Measurements from ENCODE around the gene DUS2. TPM values are rescaled to one million over a fixed set of nuclear protein-coding genes. Genes with fewer than 3 reads are reported as not detected.
A peak's percentile ranks its signal among the peaks of the same experiment; 100 is the strongest.
"Not testable (repeated sequence)": the region's sequence is repeated elsewhere in the genome, so short reads cannot be mapped to it uniquely, and the experiment has no call there.

The DUS2 gene
- 17.4 TPM for total RNA-seq
- long read RNA-seq, transcript DUS2-207 (17 exons, 2,310 nt), result major isoform, 15 of 35 reads
- long read RNA-seq, transcript DUS2-201 (16 exons, 1,933 nt), result minor isoform, 7 of 35 reads
- long read RNA-seq, partial matches to known transcripts, result 3 of 35 reads
- long read RNA-seq, other reads (novel, unspliced or antisense), result 10 of 35 reads

DNA sequence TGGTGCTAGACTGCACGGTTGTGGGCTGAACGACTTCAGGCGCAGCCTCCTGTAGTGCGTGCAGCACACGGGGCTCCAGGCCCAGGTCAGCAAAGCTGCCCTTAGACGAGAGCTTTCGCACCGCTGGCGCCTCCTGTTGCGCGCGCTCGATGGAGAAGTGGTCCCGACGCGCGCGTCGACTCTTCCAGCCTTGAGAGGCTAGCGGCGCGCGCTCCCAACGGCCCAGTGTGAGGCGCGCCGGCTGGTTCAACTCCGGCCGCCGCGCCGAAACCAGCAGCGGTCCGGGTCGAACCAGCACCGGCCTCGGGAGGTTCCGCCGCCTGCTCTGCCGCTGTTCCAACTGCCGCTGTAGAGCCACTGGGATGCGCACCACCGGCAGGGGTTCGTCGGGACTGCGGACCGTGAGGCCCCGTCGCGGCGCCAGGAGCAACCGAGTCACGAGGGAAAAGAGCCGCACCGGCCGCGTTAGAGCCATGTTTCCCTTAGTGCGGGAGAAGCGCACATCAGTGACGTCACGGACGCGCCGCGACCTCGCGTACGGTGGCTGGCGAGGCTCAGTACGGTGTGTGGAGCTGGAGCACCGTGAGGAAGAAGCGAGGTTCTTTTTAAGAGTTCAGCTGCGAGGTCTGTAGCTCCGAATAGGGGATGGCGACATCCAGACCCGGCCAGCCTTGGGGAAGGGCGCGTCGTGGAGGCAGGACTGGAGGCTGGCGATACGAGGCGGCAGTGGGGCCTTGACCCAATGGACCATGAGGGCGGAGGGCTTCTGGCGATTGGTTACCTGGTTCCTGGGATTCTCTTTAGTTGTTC lies at the start of gene DUS2, which contains the start of gene DDX28:
Gene DUS2, plus strand, starts transcription at position 557 of the 810 bp plus-strand sequence. CDS start 14,740 bp downstream, outside the sequence.
Gene DDX28, minus strand, starts transcription at position 505 of the 810 bp plus-strand sequence. Its CDS starts 30 bp downstream, at position 475.
- peak; percentile 99 for DNase-seq (ENCODE audit: low spot score)

DNA sequence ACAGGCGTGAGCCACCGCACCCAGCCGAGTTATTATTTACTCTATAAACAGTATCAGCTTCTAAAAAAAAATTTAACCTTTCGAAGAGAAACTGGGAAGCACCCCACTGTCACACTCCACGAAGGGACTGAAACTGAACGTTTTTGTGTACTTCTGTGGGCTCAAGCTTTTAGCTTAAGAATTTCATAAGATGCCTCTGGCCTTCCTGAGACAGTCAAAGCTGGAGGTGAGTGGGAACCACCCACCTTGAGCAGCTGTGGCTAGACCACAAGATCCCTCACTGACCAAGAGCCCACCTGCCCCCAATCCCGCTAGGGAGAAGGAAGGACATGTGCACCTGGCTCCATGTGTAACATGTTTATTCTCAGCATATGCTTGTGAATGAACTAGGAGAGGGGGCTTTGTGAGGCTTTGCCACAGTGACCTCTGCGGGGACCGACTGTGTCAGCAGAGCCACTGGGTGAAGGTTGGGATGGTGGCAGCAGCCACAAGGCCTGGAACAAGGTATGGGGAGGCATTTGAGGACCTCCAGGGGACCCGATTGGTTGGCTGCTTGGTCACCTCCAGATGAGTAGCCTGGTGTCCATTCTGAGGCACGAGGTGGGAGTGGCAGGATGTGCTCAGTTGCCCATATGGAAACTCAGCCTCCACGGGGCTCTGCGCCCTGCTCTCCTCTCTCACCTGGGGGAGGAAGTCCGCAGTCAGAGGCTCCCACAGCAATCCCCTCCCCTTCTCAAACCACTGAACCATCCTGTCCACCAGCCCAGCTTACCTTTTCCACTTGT lies 47.6 kb upstream of the DUS2 start:
- no peak for DNase-seq (ENCODE audit: low spot score)

DNA sequence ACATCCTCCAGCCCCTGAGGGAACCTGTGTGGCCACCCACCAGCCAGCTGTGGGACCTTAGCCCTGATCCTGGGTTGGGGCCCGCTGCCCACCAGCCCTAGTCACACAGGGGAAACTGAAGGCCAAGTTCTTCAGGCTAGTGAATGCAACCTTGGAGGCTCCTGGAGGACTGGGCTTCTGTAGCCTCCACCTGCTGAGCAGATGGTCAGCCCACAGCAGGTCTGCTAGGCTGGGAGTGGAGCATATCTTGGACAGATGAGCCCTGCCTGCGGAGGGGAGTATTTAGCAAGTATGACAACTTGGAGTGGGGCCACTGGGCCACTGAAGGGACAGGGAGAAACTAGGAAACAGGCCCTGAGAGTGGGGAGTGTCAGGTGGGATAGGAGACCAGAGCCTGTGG lies 46.9 kb upstream of the DUS2 start:
- DNase-seq (ENCODE audit: low spot score), result no peak

DNA sequence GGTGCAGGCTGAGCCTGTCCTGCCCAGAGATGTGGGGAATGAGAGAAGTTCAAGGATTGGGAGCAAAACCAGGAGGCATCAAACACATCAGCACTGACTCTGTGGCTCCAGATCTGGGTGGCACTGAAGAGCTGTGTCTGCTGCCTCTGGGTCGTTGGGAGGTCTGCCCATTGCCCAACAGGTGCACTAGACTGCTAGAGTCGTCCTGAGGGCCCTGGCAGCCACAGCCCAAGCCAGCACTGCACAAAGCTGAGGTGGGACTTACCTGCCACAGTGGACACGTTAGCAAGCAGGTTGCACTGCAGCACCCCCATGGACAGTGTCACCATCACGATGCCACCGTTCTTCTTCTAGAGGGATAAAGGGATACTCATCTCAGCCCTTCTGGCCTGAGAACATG lies 46.1 kb upstream of the DUS2 start:
- no peak for DNase-seq (ENCODE audit: low spot score)

DNA sequence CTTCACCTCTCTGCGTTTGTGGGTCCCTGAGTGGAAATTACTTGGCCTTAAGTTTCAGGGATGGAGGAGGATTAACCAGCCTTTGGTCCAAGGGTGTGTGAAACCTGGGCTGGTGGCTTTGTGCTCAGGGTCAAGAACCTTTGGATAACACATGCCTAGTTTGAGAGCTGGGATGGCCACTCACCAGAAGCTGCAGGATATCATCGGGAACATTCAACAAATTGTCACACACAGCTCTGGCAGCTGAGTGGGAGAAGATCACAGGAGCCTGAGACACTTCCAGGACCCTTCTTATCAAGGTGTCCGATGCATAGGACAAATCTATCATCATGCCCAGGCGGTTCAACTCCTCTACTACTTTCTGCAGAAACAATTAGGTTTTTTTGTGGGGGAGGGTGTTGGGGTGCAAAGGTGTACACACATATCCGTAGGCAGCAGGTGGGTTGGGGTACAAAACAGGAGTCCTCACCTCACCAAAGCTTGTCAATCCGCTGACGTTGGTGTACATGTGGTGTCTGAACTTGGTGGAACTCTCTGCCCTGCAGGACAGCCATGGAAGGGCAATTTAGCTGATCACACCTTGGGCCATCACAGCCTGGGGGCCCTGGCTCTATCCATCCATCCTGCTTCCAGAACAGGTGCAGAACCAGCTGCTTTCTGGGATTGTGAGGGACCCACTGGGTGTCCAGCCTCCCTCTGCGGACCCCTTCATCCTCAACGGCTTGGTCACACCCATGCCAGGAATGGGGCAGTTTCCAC lies 45.4 kb upstream of the DUS2 start:
- no peak for DNase-seq (ENCODE audit: low spot score)

DNA sequence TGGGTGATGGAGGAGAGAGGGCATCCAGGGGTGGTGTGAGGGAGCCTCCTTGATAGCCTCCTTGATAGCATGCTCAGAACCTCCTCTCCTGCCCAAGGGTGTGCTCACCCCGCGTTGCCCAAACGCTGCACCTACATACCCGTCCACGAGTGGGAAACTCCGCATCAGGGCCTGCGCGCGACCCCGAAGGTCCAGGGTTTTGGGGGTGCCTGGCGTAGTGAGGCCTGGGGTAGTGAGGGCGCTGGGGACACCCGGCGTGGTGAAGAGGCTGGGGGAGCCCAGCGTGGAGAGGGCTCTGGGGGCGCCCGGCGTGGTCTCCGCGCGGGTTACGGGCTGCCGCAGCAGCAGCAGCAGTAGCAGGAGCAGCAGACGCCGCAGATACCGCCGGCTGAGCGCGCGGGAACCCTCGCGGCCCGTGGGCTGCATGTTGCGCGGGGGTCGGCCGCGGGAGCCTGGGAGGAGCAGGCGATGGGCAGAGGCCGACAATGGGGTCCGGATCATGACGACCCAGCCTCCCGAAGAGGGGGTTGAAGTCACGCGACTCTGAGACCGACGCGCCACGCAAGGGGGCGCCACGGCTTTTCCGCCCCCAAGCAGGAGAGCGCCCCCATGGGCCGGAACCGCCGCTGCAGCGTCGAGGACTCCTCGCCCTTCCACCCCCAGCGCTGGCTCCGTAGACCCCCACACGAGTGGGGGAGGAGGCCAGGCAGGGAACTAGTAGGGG lies 43.0 kb upstream of the DUS2 start, which contains the start of gene DPEP3:
Gene DPEP3, minus strand, starts transcription at position 545 of the 724 bp plus-strand sequence. Its CDS starts 119 bp downstream, at position 426.
- DNase-seq (ENCODE audit: low spot score), result no peak

DNA sequence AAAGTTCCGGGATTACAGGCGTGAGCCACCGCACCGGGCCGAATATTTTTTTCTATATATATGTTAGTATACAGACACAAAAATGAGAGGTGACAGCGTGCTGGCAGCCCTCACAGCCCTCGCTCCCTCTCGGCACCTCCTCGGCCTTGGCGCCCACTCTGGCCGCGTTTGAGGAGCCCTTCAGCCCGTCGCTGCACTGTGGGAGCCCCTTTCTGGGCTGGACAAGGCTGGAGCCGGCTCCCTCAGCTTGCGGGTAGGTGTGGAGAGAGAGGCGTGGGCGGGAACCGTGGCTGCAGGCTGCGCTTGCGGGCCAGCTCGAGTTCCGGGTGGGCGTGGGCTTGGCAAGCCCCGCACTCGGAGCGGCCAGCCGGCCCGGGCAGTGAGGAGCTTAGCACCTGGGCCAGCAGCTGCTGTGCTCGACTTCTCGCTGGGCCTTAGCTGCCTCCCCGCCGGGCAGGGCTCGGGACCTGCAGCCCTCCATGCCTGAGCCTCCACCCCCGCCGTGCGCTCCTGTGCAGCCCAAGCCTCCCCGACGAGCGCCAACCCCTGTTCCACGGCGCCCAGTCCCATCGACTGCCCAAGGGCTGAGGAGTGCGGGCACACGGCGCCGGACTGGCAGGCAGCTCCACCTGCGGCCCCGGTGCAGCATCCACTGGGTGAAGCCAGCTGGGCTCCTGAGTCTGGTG lies 40.9 kb upstream of the DUS2 start:
- DNase-seq (ENCODE audit: low spot score), result no peak

DNA sequence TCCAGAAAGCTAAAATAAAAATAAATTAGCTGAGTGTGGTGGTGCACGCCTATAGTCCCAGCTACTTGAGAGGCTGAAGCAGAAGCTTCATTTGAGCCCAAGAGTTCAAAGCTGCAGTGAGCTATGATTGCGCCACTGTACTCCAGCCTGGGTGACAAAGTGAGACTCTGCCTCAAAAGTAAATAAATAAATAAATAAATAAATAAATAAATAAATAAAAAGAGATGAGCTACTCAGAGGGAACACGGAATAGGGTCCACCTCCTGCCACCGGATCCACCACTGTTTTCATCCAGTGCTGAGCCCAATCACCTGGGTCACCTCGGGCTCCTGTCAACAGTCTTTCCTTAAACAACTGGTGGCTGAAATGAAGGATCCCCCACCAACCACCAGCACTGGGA lies 36.1 kb upstream of the DUS2 start:
- no peak for DNase-seq (ENCODE audit: low spot score)

DNA sequence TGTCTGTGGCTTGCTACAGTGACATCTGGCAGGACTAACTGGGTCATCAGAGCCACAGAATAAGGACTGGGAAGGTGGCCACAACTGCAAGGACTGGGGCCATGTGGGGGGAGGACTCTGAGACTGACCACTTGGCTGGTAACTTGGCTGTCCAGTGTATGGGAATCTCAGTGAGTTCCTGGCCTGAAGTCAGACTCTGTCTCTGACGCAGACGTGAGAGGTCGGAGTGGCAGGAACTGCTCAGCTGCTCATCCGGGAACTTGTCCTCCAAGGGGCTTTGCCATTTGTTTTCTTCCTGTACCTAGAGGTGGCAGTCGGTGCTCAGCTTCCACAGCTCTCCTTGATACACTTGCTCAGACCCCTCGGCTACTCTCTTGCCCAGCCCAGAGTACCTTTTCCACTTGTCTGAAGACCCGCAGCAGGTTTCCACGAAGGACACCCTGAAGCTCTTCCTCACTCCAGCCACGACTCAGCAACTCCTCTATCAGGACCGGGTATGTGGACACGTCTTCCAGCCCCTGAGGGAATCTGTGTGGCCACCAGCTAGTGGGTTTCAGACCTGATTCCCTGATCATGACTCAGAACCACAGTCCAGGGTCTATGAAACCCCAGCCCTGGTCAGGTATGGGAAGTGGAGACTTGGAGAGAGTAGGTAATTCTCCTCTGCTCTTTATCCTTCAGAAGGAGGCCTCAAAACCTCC lies 35.5 kb upstream of the DUS2 start:
- DNase-seq (ENCODE audit: low spot score), result no peak

DNA sequence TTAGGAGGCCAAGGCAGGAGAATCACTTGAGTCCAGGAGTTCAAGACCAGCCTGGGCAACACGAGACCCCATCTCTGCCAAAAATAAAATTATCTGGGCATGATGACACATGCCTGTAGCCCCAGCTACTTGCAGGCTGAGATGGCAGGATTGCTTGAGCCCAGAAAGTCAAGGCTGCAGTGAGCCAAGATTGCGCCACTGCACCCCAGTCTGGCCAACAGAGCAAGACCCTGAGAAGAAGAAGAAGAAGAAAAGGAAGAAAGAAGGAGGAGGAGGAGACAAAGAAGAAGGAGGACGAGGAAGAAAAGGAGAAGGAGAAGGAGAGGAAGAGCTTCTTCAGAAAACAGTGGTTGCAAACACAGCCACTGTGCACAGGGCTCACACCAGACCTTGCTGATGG lies 34.4 kb upstream of the DUS2 start:
- DNase-seq (ENCODE audit: low spot score), result no peak

DNA sequence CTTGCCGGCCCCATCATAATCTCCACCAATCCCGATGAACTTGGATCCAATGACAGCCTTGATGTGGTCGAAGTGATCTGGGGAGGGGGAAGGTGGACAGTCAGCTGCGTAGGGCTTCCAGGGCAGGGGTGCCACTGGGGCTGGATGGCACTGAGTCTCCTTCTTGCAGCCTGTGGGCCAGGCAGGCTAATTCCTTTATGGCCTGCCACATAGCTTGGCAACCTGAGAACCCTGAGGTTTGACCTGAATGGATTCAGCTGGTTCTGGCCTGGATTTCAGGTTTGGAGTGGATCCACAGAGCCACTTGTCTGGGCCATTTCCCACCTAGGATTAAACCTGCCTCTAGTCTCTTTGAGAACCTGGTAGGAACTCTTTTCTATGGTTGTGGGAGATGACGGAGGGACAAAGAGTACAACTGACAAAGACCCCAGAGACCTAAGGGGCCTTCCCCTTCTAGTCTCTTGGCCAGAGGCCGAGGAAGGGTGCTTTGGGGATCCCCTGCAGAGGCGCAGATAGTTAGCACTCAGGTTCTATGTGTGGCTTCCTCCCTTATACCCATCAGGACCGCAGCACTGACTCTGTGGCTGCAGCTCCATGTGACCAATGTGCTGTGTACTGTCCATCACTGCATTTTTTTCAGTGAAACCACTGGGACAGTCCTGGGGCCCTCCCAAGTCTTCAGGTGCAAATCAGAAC lies 33.6 kb upstream of the DUS2 start:
- DNase-seq (ENCODE audit: low spot score), result no peak

DNA sequence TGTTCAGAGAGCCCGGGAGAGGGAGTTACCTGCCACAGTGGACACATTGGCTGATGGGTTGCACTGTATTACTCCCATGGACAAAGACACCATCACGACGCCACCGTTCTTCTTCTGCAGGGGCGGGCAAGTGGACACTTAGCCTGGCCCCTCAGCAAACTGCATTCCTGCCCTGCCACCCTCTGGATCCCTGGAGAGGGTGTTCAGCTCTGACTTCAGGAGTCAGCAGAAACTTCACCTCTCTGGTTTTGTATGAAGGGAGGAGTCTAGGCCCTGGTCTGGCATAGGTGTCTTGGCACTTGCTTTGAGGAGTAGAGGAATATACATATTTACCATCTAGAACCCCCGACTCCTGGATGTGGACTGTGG lies 33.1 kb upstream of the DUS2 start:
- no peak for DNase-seq (ENCODE audit: low spot score)

DNA sequence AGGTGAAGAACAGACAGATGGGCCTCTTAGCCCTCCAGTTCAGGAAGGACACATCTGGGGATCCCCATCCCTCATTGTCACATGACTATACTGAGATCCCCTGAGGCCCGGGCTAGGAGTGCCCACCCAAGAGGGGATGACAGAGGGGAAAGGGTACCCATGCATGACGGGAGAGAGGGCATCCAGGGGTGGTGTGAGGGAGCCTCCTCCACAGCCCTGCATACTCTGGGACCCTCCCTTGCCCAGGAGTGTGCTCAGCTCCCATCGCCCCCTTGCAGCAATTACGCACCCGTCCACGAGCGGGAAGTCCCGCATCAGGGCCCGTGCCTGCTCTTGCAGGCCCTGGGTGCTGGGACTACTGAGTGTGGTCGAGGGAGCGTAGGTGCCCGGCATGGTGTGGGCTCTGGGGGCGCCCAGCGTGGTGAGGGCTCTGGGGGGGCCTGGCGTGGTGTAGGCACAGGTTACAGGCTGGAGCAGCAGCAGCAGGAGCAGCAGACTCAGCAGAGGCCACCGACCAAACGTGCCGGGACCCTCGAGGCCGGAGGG lies 30.4 kb upstream of the DUS2 start:
- no peak for DNase-seq (ENCODE audit: low spot score)

DNA sequence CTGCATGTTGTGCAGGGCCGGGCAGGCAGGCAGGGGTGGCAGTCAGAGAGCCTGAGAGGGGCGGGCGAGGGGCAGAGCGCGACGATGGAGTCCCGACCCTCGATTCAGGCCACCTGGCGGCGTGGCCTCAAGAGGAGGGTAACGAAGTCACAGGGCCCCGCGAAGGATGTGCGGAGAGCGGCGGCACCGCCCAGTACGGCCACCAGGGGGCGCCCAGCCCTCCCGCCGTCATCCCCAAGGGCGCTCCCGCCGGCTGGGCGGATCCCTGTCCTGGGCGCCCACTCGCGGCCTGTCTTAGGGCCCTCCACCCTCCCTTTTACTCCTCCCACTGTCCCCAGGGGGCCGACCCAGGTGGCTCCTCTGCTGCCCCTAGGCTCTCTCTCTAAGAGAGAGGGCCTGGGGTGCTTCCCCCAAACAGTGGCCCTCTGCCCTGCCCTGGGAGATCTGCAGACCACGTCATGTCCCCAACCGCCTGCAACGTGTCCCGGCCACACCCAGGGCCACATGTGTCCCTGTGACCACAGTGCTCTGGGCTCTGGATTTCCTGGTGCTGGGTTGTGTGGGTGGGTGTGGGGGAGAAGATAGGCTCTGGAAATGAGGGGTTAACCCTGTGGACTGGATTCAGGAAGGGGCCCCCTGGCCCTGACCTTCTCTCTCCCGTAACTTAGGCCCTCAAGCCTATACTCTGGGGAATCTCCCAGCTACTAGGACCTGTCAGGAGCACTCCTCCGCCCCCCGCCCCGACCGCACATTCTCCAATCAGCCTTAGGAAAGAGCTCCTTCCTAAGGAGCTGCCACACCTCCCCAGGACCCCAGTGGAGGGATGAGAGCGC lies 29.7 kb upstream of the DUS2 start:
- peak; percentile 95 for DNase-seq (ENCODE audit: low spot score)

DNA sequence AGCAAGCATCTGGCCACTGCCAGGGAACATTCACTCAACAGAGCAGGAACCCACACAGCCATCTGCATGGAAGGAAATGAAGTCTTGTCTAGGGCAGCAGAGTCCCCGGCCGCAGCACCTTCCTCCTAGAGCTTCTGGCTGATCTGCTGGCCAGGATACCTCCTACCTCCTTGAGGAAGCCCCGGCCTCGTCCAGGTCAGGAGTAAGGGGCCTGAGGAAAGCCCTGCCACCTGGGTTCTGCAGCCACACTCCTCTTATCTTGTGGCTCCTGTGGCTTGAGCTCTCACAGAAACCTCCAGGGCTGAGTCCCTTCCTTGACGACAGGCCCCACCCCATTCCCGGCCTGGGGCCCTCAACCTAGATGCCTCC lies 29.1 kb upstream of the DUS2 start:
- not testable (repeated sequence) for DNase-seq (ENCODE audit: low spot score)

DNA sequence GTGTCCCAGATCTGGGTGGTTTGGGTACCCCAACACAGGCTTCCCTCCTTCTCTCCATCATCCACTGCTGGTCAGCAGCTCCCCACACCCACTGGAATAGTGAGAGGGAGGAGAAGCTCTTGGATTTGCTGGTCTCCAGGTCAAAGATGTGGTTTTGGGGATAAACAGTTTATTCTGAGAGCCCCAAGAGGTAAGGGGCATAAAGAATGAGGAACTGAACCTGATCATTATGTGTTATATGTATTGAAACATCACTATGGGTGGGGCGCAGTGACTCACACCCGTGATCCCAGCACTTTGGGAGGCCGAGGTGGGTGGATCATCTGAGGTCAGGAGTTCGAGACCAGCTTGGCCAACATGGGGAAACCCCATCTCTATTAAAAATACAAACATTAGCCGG lies 27.7 kb upstream of the DUS2 start:
- no peak for DNase-seq (ENCODE audit: low spot score)

DNA sequence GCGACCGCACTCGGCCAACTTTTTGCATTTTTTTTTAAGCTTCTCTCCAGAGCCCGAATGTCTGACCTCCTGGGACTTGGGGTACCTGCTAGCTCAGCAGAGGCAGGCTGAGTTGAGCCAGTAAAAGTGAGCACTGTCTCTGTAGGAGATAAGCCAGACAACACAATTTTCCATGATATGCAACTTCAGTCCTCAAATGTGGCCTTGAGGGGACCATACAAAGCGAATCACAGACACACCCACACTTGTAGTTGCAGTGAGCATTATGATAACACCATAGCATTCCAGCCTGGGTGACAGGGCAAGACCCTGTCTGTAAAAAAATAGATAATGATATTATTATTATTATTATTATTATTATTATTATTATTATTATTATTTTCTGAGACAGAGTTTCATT lies 26.4 kb upstream of the DUS2 start:
- no peak for DNase-seq (ENCODE audit: low spot score)
